Measurements from ENCODE around the gene CCL4. TPM values are rescaled to one million over a fixed set of nuclear protein-coding genes. Genes with fewer than 3 reads are reported as not detected.
"Not testable (repeated sequence)": the region's sequence is repeated elsewhere in the genome, so short reads cannot be mapped to it uniquely, and the experiment has no call there.

CCL4 gene
- total RNA-seq, 3 donors from 2014 or later, result 3.7 to 8.8 (median 4.1) TPM

- intact Hi-C loops (cut with DNase I, micrococcal nuclease), result no loop called here
- no peak for ATAC-seq
- H3K36me3 ChIP-seq (ENCODE audit: low read depth), result no peaks in the 10 kb centered on the region
- H3K9me3 ChIP-seq, result no peaks in the 10 kb centered on the region
- no peak for DNase-seq
- H3K4me1 ChIP-seq (ENCODE audit: low read depth), result no peaks in the 10 kb centered on the region
- H3K4me3 ChIP-seq, result no peak overlapping the region
- no peak for TF ChIP-seq CTCF (IDR thresholded peaks at IDR 0.05)
Observed at GRCh38 chr17:36104701-36105181, 1.1 kb downstream of the CCL4 start.

GRCh38 chr17:36105781-36106492 is 2.3 kb downstream of the CCL4 start:
- Histone ChIP-seq H3K9me3 (no peaks in the 10 kb centered on the region), H3K4me3 (no peak overlapping the region), H3K36me3 (ENCODE audit: low read depth) (no peaks in the 10 kb centered on the region), H3K4me1 (ENCODE audit: low read depth) (no peaks in the 10 kb centered on the region)
- ATAC-seq, result no peak
- DNase-seq, result no peak
- TF ChIP-seq CTCF (IDR thresholded peaks at IDR 0.05), result no peak
- intact Hi-C loops (cut with DNase I, micrococcal nuclease), result no loop called here

GRCh38 chr17:36106493-36106835 is 2.8 kb downstream of the CCL4 start:
- Histone ChIP-seq H3K4me1 (ENCODE audit: low read depth) (no peaks in the 10 kb centered on the region), H3K36me3 (ENCODE audit: low read depth) (no peaks in the 10 kb centered on the region), H3K4me3 (no peak overlapping the region), H3K9me3 (no peaks in the 10 kb centered on the region)
- TF ChIP-seq CTCF (IDR thresholded peaks at IDR 0.05), result no peak
- ATAC-seq, result no peak
- intact Hi-C loops (cut with DNase I, micrococcal nuclease), result no loop called here
- DNase-seq, result no peak

- no peak for TF ChIP-seq CTCF (IDR thresholded peaks at IDR 0.05)
- intact Hi-C loops (cut with DNase I, micrococcal nuclease), result no loop called here
- DNase-seq (no peak), ATAC-seq (peak; percentile 36)
- H3K4me1 ChIP-seq (ENCODE audit: low read depth), result no peaks in the 10 kb centered on the region
- no peak overlapping the region for H3K4me3 ChIP-seq
- H3K36me3 ChIP-seq (ENCODE audit: low read depth), result no peaks in the 10 kb centered on the region
- no peaks in the 10 kb centered on the region for H3K9me3 ChIP-seq
Observed at GRCh38 chr17:36107660-36108059, 4.0 kb downstream of the CCL4 start.

GRCh38 chr17:36108265-36108664 is 4.6 kb downstream of the CCL4 start:
- H3K9me3 ChIP-seq; H3K4me3 ChIP-seq; intact Hi-C loops (cut with DNase I, micrococcal nuclease); H3K4me1 ChIP-seq (ENCODE audit: low read depth); ATAC-seq; H3K36me3 ChIP-seq (ENCODE audit: low read depth); DNase-seq: not testable (repeated sequence)

GRCh38 chr17:36111068-36111490 is 7.5 kb downstream of the CCL4 start:
- H3K36me3 ChIP-seq (ENCODE audit: low read depth), result no peaks in the 10 kb centered on the region
- no peaks in the 10 kb centered on the region for H3K9me3 ChIP-seq
- no peak for TF ChIP-seq CTCF (IDR thresholded peaks at IDR 0.05)
- DNase-seq, result no peak
- no peaks in the 10 kb centered on the region for H3K4me1 ChIP-seq (ENCODE audit: low read depth)
- no peak overlapping the region for H3K4me3 ChIP-seq
- no peak for ATAC-seq
- intact Hi-C loops (cut with DNase I, micrococcal nuclease), result loop anchor here in 1 of 2 donors (5.0 kb wide), 2 partner anchors 36 to 76 kb away; no protein-coding TSS in a partner anchor
